Measurements from ENCODE around the gene ELN. TPM values are rescaled to one million over a fixed set of nuclear protein-coding genes. Genes with fewer than 3 reads are reported as not detected.
A peak's percentile ranks its signal among the peaks of the same experiment; 100 is the strongest.

Gene ELN
- total and polyA plus RNA-seq, 2 of the 8 experiments (the other 6 are each of a cell fraction or from before 2014, with no cell fraction given) = 5.1 to 5.6 TPM

DNA sequence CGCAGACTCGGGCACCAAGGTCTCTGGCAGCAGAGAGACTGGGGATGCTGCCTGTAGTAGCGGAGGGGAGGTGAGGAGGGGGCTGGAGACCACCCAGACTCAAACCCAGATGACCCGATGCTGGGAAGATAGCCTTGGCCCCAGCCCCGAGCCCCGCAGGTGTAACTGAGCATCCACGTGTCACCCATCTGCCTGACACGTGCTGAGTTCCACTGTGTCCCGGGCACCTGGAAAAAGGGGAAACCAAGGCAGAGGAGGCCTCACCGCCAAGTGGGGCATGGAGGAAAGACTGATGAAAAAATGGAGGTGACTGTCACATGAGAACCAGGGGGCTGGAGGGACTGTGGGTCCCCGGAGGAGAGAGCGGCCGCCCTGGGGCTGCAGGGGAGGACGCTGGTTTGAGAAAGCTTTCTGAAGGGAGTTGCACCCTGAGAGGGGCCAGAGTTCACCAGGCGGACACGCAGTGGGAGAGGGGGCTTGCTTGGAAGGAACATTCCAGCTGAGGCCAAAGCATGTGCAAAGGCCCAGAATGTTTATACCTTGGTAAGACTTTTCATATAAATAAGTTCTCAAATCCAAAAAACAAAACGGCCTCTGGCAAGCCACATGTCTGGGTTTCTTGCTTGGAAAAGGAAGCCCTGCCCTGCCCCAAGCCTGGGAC is 27.4 kb upstream of the ELN start:
- CTCF ChIA-PET (ENCODE audit: partially characterized antibody) = interaction anchor here (2.1 to 2.2 kb wide), 2 partner anchors 10 to 22 kb away, joined by 4 to 6 read pairs; no protein-coding TSS in a partner anchor
- no peak for DNase-seq (ENCODE audit: low read depth in 1 of 2, low spot score in 2 of 2)
- Histone ChIP-seq H2AFZ (ENCODE audit: low read length) (no peak overlapping the region), H3K4ac (replicated peaks; ENCODE audit: insufficient read length, low read depth, low read length) (no peak overlapping the region), H3K9ac (replicated peaks in 1 of 4; ENCODE audit: extremely low read depth in 1 of 4, low read depth in 3 of 4, low read length in 3 of 4) (no peak overlapping the region), H3K27ac (ENCODE audit: low read depth, low read length) (no peak overlapping the region), H4K8ac (ENCODE audit: extremely low read depth, insufficient read depth, low read length) (no peak overlapping the region; the same call in 1 of the 2 replicates), H3K79me1 (ENCODE audit: low read depth, low read length) (no peaks in the 10 kb centered on the region), H3K23ac (ENCODE audit: insufficient read length) (no peak overlapping the region), H3K4me2 (ENCODE audit: insufficient read depth in 1 of 2, low read depth in 2 of 2, low read length in 2 of 2) (no peak overlapping the region), H2AK5ac (ENCODE audit: low read depth, low read length) (no peak overlapping the region), H3K4me1 (replicated peaks in 1 of 4; ENCODE audit: control insufficient read depth in 3 of 4, insufficient read depth in 4 of 4, low read length in 3 of 4) (no peaks in the 10 kb centered on the region; a peak in 1 of 7 replicates), H3K27me3 (replicated peaks in 1 of 4; ENCODE audit: control insufficient read depth in 3 of 4, extremely low read depth in 1 of 4, insufficient read depth in 3 of 4, low read length in 3 of 4) (no peaks in the 10 kb centered on the region), H3K4me3 (ENCODE audit: extremely low read depth in 1 of 4, insufficient read depth in 2 of 4, low read depth in 3 of 4, low read length in 4 of 4) (no peak overlapping the region), H4K91ac (replicated peaks; ENCODE audit: insufficient read length, low read length) (no peak overlapping the region), H3K14ac (ENCODE audit: insufficient read length) (no peak overlapping the region), H3K9me3 (ENCODE audit: insufficient read depth in 2 of 2, low read depth in 1 of 2, low read length in 1 of 2) (0 out of 4 replicates have a peak, but pooled peaks cover 0 to 2% of the 10 kb centered on the region in 2 experiments), H2BK5ac (ENCODE audit: low read depth, low read length) (no peak overlapping the region), H4K20me1 (replicated peaks in 1 of 2; ENCODE audit: control insufficient read depth in 1 of 2, insufficient read depth in 2 of 2, low read length in 2 of 2) (no peaks in the 10 kb centered on the region), H4K5ac (ENCODE audit: insufficient read length, low read depth, low read length) (no peak overlapping the region), H2BK15ac (ENCODE audit: low read length) (no peak overlapping the region; the same call in 1 of the 2 replicates), H3K36me3 (ENCODE audit: control insufficient read depth in 2 of 4, insufficient read depth in 4 of 4, low read length in 3 of 4) (no peaks in the 10 kb centered on the region), H2BK120ac (replicated peaks; ENCODE audit: low read depth, low read length) (no peak overlapping the region), H2BK20ac (ENCODE audit: low read length) (no peak overlapping the region), H3K79me2 (ENCODE audit: control insufficient read depth in 1 of 2, insufficient read depth in 2 of 2, low read length in 2 of 2) (no peaks in the 10 kb centered on the region), H2BK12ac (ENCODE audit: low read depth, low read length) (no peak overlapping the region), H3K23me2 (ENCODE audit: low read depth, low read length) (no peaks in the 10 kb centered on the region), H3K56ac (replicated peaks; ENCODE audit: insufficient read length, low read depth, low read length) (peak overlapping the region; percentile 39), H3K18ac (ENCODE audit: extremely low read depth, low read length) (no peak overlapping the region)
- FAIRE-seq = no peak
- WGBS, 2 experiments (ENCODE audit: extremely low coverage in 1 of 2, insufficient coverage in 1 of 2, insufficient read length in 1 of 2, insufficient replicate concordance in 2 of 2, low coverage in 1 of 2, low lambda C conversion rate in 2 of 2, missing lambda C conversion rate in 1 of 2) = 93% methylated on average over 17 of the region's 17 CpGs; no CpG with 5 or more reads in 1 of the 2 experiments
- POLR2A ChIA-PET (ENCODE audit: partially characterized antibody) = interaction anchor here (0.5 kb wide), 1 partner anchor 315 kb away, joined by 3 read pairs; no protein-coding TSS in a partner anchor
- no peak for TF ChIP-seq SUZ12 (IDR thresholded peaks at IDR 0.05; ENCODE audit: low read length)
- no peak for TF ChIP-seq NANOG (IDR thresholded peaks at IDR 0.05; ENCODE audit: insufficient read depth, low read depth, low read length, poor library complexity, severe bottlenecking)
- TF ChIP-seq JUN (IDR thresholded peaks at IDR 0.05; ENCODE audit: low read depth, low read length) = no peak
- no peak for TF ChIP-seq GABPA (IDR thresholded peaks at IDR 0.05; ENCODE audit: borderline replicate concordance, insufficient read depth, low read length)
- TF ChIP-seq MAFK (IDR thresholded peaks at IDR 0.05; ENCODE audit: low read depth, low read length) = no peak
- TF ChIP-seq GTF2F1 (IDR thresholded peaks at IDR 0.05; ENCODE audit: borderline replicate concordance, low read depth, low read length) = no peak
- no peak for TF ChIP-seq NRF1 (IDR thresholded peaks at IDR 0.05; ENCODE audit: low read depth, low read length)
- TF ChIP-seq CBX8 (IDR thresholded peaks at IDR 0.05; ENCODE audit: borderline replicate concordance, low read depth, low read length) = no peak
- no peak for TF ChIP-seq POLR2A (IDR thresholded peaks at IDR 0.05; ENCODE audit: control extremely low read depth in 1 of 2, low read depth in 2 of 2, low read length in 2 of 2)
- TF ChIP-seq SIX5 (IDR thresholded peaks at IDR 0.05; ENCODE audit: low read depth, low read length) = no peak
- TF ChIP-seq TEAD4 (IDR thresholded peaks at IDR 0.05; ENCODE audit: low read depth, low read length) = no peak
- no peak for TF ChIP-seq EGR1 (IDR thresholded peaks at IDR 0.05; ENCODE audit: borderline replicate concordance, low read depth, low read length)
- no peak for TF ChIP-seq CEBPB (IDR thresholded peaks at IDR 0.05; ENCODE audit: low read depth, low read length)
- no peak for TF ChIP-seq BRCA1 (IDR thresholded peaks at IDR 0.05; ENCODE audit: low read depth, low read length)
